GM23338 (cell line): ENCODE measurements around the gene ZCCHC4. TPM values are rescaled to one million over a fixed set of nuclear protein-coding genes. Genes with fewer than 3 reads are reported as not detected.

ENCODE experiments used
- ATAC-seq: fragments of 200-7000 bp; cut with Tn5 transposase; 3 replicates; pipeline ENCODE4 v1.9.1; 2020
- DNase-seq: peaks from one replicate; pipeline ENCODE4 v3.0.0-alpha.2; 2015; ENCODE audit warnings: low spot score
- H2AFZ ChIP-seq: fragments of 200-600 bp; sonication (generic); 2 replicates; pipeline ENCODE4 v1.8.0; 2016; ENCODE audit warnings: antibody characterized with exemption, mild to moderate bottlenecking, moderate library complexity
- H3F3A ChIP-seq: fragments of 200-600 bp; sonication (generic); replicated peaks from 2 replicates; pipeline ENCODE4 v1.8.0; 2017; ENCODE audit warnings: antibody characterized with exemption, mixed run types, low read depth
- H3K27ac ChIP-seq: fragments of 200-600 bp; sonication (generic); 2 replicates; pipeline ENCODE4 v1.6.1; 2016; ENCODE audit warnings: low read depth
- H3K27me3 ChIP-seq: fragments of 200-600 bp; sonication (generic); 2 replicates; pipeline ENCODE4 v1.8.0; 2016; ENCODE audit warnings: mild to moderate bottlenecking, mixed run types, moderate library complexity; ENCODE audit not compliant: insufficient read depth
- H3K36me3 ChIP-seq: fragments of 200-600 bp; sonication (generic); 2 replicates; pipeline ENCODE4 v1.8.0; 2016; ENCODE audit warnings: mild to moderate bottlenecking; ENCODE audit not compliant: insufficient read depth
- H3K4me1 ChIP-seq: fragments of 200-600 bp; sonication (generic); 2 replicates; pipeline ENCODE4 v1.8.0; 2016; ENCODE audit warnings: mild to moderate bottlenecking, moderate library complexity; ENCODE audit not compliant: insufficient read depth
- H3K4me2 ChIP-seq: fragments of 200-600 bp; sonication (generic); 2 replicates; pipeline ENCODE4 v1.7.1; 2017; ENCODE audit warnings: mixed run types
- H3K4me3 ChIP-seq: fragments of 200-600 bp; sonication (generic); 2 replicates; pipeline ENCODE4 v1.6.1; 2016; ENCODE audit warnings: mixed run types
- H3K79me2 ChIP-seq: fragments of 200-600 bp; sonication (generic); replicated peaks from 2 replicates; pipeline ENCODE4 v1.8.0; 2017; ENCODE audit warnings: mild to moderate bottlenecking; ENCODE audit not compliant: insufficient read depth
- H3K9me2 ChIP-seq: fragments of 200-600 bp; sonication (generic); 2 replicates; pipeline ENCODE4 v1.8.0; 2017; ENCODE audit not compliant: insufficient read depth
- H4K20me1 ChIP-seq: fragments of 200-600 bp; sonication (generic); replicated peaks from 2 replicates; pipeline ENCODE4 v1.8.0; 2017; ENCODE audit warnings: mild to moderate bottlenecking; ENCODE audit not compliant: insufficient read depth
- H3K27ac Mint-ChIP-seq: 2 replicates; pipeline ENCODE4 v1.8.0; 2020; ENCODE audit warnings: inconsistent platforms, mild to moderate bottlenecking, moderate library complexity, mixed read lengths
- H3K27me3 Mint-ChIP-seq: 3 replicates; pipeline ENCODE4 v1.8.0; 2022; ENCODE audit warnings: low read depth, mild to moderate bottlenecking, moderate library complexity, mixed read lengths, inconsistent platforms; ENCODE audit not compliant: insufficient read depth, poor library complexity
- H3K36me3 Mint-ChIP-seq: 3 replicates; pipeline ENCODE4 v1.8.0; 2021; ENCODE audit warnings: low read depth, mild to moderate bottlenecking, inconsistent platforms, moderate library complexity, mixed read lengths
- H3K4me1 Mint-ChIP-seq: 3 replicates; pipeline ENCODE4 v1.8.0; 2020; ENCODE audit warnings: mild to moderate bottlenecking, inconsistent platforms, mixed read lengths
- H3K4me3 Mint-ChIP-seq: 3 replicates; pipeline ENCODE4 v1.8.0; 2021; ENCODE audit warnings: moderate library complexity, mild to moderate bottlenecking, inconsistent platforms, mixed read lengths
- H3K9me3 Mint-ChIP-seq: 3 replicates; pipeline ENCODE4 v1.8.0; 2020; ENCODE audit warnings: moderate library complexity, mild to moderate bottlenecking, inconsistent platforms, mixed read lengths
- CREB1 ChIP-seq: fragments of 250-450 bp; sonication (Bioruptor Pico); IDR thresholded peaks from 2 replicates; pipeline ENCODE4 v1.5.0; 2020; ENCODE audit warnings: low read depth, mild to moderate bottlenecking, moderate library complexity
- EZH2 ChIP-seq: fragments of 200-600 bp; sonication (generic); IDR thresholded peaks from one replicate; pipeline ENCODE4 v1.8.0; 2017; ENCODE audit warnings: antibody characterized with exemption, mild to moderate bottlenecking, low read depth; ENCODE audit not compliant: unreplicated experiment
- EZH2phosphoT487 ChIP-seq: fragments of 200-600 bp; sonication (generic); IDR thresholded peaks from one replicate; pipeline ENCODE4 v1.8.1; 2018; ENCODE audit warnings: antibody characterized with exemption; ENCODE audit not compliant: unreplicated experiment
- NANOG ChIP-seq: IDR thresholded peaks from 2 replicates; pipeline ENCODE4 v1.6.1; 2016; ENCODE audit warnings: antibody characterized with exemption, borderline replicate concordance
- POLR2AphosphoS5 ChIP-seq: IDR thresholded peaks from 2 replicates; pipeline ENCODE4 v1.6.1; 2016; ENCODE audit warnings: antibody characterized with exemption, low read depth
- STAT1 ChIP-seq: IDR thresholded peaks from one replicate; pipeline ENCODE4 v1.6.1; 2016; ENCODE audit warnings: antibody characterized with exemption; ENCODE audit not compliant: unreplicated experiment
- ZNF114 ChIP-seq: fragments of 250-450 bp; sonication (Bioruptor Pico); IDR thresholded peaks from 2 replicates; pipeline ENCODE4 v1.5.0; 2020; ENCODE audit warnings: mild to moderate bottlenecking, moderate library complexity
- ZNF331 ChIP-seq: fragments of 250-450 bp; sonication (Bioruptor Pico); IDR thresholded peaks from 2 replicates; pipeline ENCODE4 v1.5.0; 2020; ENCODE audit warnings: low read depth, mild to moderate bottlenecking, moderate library complexity
- polyA plus RNA-seq: library from polyadenylated mRNA; unstranded; fragments of >200 nt; fragmentation: Nextera tagmentation; extraction: Ambion mirVana; gene quantifications from 2 replicates; pipeline ENCODE4 v1.2.1, GENCODE V29; 2016
- total RNA-seq: library from RNA; depleted of rRNA; stranded (reverse); fragments of >200 nt; shearing (Covaris generic); gene quantifications from 2 replicates; pipeline ENCODE4 v1.2.3, GENCODE V29; 2014
- TF ChIP-seq, protein P1 (sequence below): IDR thresholded peaks from 2 replicates; pipeline ENCODE4 v1.6.1; 2016; ENCODE audit warnings: antibody characterized with exemption
- TF ChIP-seq, protein P2 (sequence below): fragments of 250-450 bp; sonication (Bioruptor Pico); IDR thresholded peaks from 2 replicates; pipeline ENCODE4 v1.5.0; 2020; ENCODE audit warnings: mild to moderate bottlenecking, moderate library complexity
- TF ChIP-seq, protein P3 (sequence below), 2 experiments: fragments of 200-600 bp in 1 of 2; sonication (generic) in 1 of 2; conservative IDR thresholded peaks; 2 replicates each; pipeline versions ENCODE4 v1.5.1 to v1.6.1; 2016 to 2017; ENCODE audit warnings: antibody characterized with exemption in 2 of 2, low read depth in 2 of 2, mild to moderate bottlenecking in 2 of 2, moderate library complexity in 1 of 2
- TF ChIP-seq, protein P4 (sequence below): IDR thresholded peaks from one replicate; pipeline ENCODE4 v1.6.1; 2018; ENCODE audit warnings: antibody characterized with exemption; ENCODE audit not compliant: unreplicated experiment

The ZCCHC4 gene
- total and polyA plus RNA-seq, 2 experiments from 2014 or later = 11.3 to 17.9 TPM

DNA sequence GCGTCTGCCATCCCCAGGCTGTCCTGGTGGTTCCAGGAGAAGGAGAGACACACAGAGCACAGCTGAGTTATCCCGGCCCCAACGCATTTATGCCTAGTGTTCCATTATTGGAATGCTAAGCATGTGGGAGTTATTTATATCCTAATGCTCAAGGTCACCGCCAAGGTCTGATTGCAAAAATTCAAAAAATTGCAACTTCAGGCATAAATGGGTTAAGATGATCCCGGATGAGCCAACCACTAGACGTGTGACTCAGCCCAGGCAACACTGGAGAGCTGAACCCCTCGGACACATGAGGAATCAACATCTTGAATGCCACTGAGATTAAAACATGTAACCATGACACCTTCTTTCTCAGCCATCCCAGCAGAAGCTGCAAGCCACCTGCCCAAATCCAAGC, 3.8 kb upstream of the ZCCHC4 start:
- Mint-ChIP-seq H3K36me3 (no peaks in the 10 kb centered on the region), H3K27ac (no peak overlapping the region), H3K4me3 (no peak overlapping the region), H3K9me3 (peaks cover 4% of the 10 kb centered on the region; the same call in 2 of the 3 replicates), H3K4me1 (peaks cover 4% of the 10 kb centered on the region; the same call in 2 of the 3 replicates), H3K27me3 (no peaks in the 10 kb centered on the region)
- H3K36me3 ChIP-seq = no peaks in the 10 kb centered on the region
- H3K27ac ChIP-seq = no peak overlapping the region
- no peak overlapping the region for H3K4me2 ChIP-seq
- no peak overlapping the region for H2AFZ ChIP-seq
- H3K9me2 ChIP-seq = peaks cover 7% of the 10 kb centered on the region; the same call in 1 of the 2 replicates
- H3F3A ChIP-seq = no peaks in the 10 kb centered on the region
- DNase-seq (no peak), ATAC-seq (no peak)
- no peaks in the 10 kb centered on the region for H4K20me1 ChIP-seq
- H3K79me2 ChIP-seq = no peaks in the 10 kb centered on the region
- no peaks in the 10 kb centered on the region for H3K4me1 ChIP-seq
- H3K4me3 ChIP-seq = no peak overlapping the region
- TF ChIP-seq POLR2AphosphoS5 = no peak
- no peak for TF ChIP-seq CREB1 (CRISPR knock-in tag)
- no peak for TF ChIP-seq ZNF331 (CRISPR knock-in tag)
- TF ChIP-seq STAT1 = no peak
- TF ChIP-seq NANOG = no peak
- TF ChIP-seq, protein P1, sequence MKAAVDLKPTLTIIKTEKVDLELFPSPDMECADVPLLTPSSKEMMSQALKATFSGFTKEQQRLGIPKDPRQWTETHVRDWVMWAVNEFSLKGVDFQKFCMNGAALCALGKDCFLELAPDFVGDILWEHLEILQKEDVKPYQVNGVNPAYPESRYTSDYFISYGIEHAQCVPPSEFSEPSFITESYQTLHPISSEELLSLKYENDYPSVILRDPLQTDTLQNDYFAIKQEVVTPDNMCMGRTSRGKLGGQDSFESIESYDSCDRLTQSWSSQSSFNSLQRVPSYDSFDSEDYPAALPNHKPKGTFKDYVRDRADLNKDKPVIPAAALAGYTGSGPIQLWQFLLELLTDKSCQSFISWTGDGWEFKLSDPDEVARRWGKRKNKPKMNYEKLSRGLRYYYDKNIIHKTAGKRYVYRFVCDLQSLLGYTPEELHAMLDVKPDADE = no peak
- no peak for TF ChIP-seq EZH2phosphoT487
- TF ChIP-seq, protein P2, sequence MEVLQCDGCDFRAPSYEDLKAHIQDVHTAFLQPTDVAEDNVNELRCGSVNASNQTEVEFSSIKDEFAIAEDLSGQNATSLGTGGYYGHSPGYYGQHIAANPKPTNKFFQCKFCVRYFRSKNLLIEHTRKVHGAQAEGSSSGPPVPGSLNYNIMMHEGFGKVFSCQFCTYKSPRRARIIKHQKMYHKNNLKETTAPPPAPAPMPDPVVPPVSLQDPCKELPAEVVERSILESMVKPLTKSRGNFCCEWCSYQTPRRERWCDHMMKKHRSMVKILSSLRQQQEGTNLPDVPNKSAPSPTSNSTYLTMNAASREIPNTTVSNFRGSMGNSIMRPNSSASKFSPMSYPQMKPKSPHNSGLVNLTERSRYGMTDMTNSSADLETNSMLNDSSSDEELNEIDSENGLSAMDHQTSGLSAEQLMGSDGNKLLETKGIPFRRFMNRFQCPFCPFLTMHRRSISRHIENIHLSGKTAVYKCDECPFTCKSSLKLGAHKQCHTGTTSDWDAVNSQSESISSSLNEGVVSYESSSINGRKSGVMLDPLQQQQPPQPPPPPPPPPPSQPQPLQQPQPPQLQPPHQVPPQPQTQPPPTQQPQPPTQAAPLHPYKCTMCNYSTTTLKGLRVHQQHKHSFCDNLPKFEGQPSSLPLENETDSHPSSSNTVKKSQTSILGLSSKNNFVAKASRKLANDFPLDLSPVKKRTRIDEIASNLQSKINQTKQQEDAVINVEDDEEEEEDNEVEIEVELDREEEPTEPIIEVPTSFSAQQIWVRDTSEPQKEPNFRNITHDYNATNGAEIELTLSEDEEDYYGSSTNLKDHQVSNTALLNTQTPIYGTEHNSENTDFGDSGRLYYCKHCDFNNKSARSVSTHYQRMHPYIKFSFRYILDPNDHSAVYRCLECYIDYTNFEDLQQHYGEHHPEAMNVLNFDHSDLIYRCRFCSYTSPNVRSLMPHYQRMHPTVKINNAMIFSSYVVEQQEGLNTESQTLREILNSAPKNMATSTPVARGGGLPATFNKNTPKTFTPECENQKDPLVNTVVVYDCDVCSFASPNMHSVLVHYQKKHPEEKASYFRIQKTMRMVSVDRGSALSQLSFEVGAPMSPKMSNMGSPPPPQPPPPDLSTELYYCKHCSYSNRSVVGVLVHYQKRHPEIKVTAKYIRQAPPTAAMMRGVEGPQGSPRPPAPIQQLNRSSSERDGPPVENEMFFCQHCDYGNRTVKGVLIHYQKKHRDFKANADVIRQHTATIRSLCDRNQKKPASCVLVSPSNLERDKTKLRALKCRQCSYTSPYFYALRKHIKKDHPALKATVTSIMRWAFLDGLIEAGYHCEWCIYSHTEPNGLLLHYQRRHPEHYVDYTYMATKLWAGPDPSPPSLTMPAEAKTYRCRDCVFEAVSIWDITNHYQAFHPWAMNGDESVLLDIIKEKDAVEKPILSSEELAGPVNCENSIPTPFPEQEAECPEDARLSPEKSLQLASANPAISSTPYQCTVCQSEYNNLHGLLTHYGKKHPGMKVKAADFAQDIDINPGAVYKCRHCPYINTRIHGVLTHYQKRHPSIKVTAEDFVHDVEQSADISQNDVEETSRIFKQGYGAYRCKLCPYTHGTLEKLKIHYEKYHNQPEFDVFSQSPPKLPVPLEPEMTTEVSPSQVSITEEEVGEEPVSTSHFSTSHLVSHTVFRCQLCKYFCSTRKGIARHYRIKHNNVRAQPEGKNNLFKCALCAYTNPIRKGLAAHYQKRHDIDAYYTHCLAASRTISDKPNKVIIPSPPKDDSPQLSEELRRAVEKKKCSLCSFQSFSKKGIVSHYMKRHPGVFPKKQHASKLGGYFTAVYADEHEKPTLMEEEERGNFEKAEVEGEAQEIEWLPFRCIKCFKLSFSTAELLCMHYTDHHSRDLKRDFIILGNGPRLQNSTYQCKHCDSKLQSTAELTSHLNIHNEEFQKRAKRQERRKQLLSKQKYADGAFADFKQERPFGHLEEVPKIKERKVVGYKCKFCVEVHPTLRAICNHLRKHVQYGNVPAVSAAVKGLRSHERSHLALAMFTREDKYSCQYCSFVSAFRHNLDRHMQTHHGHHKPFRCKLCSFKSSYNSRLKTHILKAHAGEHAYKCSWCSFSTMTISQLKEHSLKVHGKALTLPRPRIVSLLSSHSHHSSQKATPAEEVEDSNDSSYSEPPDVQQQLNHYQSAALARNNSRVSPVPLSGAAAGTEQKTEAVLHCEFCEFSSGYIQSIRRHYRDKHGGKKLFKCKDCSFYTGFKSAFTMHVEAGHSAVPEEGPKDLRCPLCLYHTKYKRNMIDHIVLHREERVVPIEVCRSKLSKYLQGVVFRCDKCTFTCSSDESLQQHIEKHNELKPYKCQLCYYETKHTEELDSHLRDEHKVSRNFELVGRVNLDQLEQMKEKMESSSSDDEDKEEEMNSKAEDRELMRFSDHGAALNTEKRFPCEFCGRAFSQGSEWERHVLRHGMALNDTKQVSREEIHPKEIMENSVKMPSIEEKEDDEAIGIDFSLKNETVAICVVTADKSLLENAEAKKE (CRISPR knock-in tag) = no peak
- TF ChIP-seq ZNF114 (CRISPR knock-in tag) = no peak
- TF ChIP-seq, protein P3, sequence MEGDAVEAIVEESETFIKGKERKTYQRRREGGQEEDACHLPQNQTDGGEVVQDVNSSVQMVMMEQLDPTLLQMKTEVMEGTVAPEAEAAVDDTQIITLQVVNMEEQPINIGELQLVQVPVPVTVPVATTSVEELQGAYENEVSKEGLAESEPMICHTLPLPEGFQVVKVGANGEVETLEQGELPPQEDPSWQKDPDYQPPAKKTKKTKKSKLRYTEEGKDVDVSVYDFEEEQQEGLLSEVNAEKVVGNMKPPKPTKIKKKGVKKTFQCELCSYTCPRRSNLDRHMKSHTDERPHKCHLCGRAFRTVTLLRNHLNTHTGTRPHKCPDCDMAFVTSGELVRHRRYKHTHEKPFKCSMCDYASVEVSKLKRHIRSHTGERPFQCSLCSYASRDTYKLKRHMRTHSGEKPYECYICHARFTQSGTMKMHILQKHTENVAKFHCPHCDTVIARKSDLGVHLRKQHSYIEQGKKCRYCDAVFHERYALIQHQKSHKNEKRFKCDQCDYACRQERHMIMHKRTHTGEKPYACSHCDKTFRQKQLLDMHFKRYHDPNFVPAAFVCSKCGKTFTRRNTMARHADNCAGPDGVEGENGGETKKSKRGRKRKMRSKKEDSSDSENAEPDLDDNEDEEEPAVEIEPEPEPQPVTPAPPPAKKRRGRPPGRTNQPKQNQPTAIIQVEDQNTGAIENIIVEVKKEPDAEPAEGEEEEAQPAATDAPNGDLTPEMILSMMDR (conservative IDR thresholded peaks at IDR 0.05; ENCODE audit: low read depth in 2 of 2) = no peak
- TF ChIP-seq, protein P4, sequence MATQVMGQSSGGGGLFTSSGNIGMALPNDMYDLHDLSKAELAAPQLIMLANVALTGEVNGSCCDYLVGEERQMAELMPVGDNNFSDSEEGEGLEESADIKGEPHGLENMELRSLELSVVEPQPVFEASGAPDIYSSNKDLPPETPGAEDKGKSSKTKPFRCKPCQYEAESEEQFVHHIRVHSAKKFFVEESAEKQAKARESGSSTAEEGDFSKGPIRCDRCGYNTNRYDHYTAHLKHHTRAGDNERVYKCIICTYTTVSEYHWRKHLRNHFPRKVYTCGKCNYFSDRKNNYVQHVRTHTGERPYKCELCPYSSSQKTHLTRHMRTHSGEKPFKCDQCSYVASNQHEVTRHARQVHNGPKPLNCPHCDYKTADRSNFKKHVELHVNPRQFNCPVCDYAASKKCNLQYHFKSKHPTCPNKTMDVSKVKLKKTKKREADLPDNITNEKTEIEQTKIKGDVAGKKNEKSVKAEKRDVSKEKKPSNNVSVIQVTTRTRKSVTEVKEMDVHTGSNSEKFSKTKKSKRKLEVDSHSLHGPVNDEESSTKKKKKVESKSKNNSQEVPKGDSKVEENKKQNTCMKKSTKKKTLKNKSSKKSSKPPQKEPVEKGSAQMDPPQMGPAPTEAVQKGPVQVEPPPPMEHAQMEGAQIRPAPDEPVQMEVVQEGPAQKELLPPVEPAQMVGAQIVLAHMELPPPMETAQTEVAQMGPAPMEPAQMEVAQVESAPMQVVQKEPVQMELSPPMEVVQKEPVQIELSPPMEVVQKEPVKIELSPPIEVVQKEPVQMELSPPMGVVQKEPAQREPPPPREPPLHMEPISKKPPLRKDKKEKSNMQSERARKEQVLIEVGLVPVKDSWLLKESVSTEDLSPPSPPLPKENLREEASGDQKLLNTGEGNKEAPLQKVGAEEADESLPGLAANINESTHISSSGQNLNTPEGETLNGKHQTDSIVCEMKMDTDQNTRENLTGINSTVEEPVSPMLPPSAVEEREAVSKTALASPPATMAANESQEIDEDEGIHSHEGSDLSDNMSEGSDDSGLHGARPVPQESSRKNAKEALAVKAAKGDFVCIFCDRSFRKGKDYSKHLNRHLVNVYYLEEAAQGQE = no peak
- no peak for TF ChIP-seq EZH2
- no peaks in the 10 kb centered on the region for H3K27me3 ChIP-seq
